HCT116 (cell line): ENCODE measurements around the gene CMC2.

ENCODE experiments used
- CEBPB ChIP-seq: IDR thresholded peaks from 2 replicates; pipeline ENCODE4 v1.6.1; 2012; ENCODE audit warnings: low read depth
- ELF1 ChIP-seq: IDR thresholded peaks from 2 replicates; pipeline ENCODE4 v1.6.1; 2012; ENCODE audit warnings: low read depth, borderline replicate concordance
- JUND ChIP-seq: IDR thresholded peaks from 2 replicates; pipeline ENCODE4 v1.6.1; 2012
- POLR2A ChIP-seq: IDR thresholded peaks from 2 replicates; pipeline ENCODE4 v1.7.0; 2011; ENCODE audit warnings: borderline replicate concordance; ENCODE audit not compliant: insufficient read depth, insufficient read length; ENCODE audit errors: extremely low read depth
- RAD21 ChIP-seq: IDR thresholded peaks from 2 replicates; pipeline ENCODE4 v1.6.1; 2012; ENCODE audit warnings: low read depth, mild to moderate bottlenecking
- YY1 ChIP-seq: IDR thresholded peaks from 2 replicates; pipeline ENCODE4 v1.6.1; 2011; ENCODE audit warnings: low read length, low read depth, moderate library complexity, mild to moderate bottlenecking; ENCODE audit not compliant: insufficient replicate concordance; ENCODE audit errors: extremely low read depth
- TF ChIP-seq, protein P1 (sequence below), 3 experiments: fragments of 200-600 bp in 1 of 3; sonication (generic) in 1 of 3; IDR thresholded peaks in 2 of 3; conservative IDR thresholded peaks in 1 of 3; 2 replicates each; pipeline ENCODE4 v1.5.1; 2012 to 2017; ENCODE audit warnings: low read depth in 2 of 3, low read length in 2 of 3, antibody characterized with exemption in 1 of 3, borderline replicate concordance in 1 of 3, control low read depth in 1 of 3, mild to moderate bottlenecking in 1 of 3, mixed read lengths in 1 of 3, mixed run types in 1 of 3, moderate library complexity in 1 of 3; ENCODE audit not compliant: insufficient read depth in 1 of 3
- TF ChIP-seq, protein P2 (sequence below): IDR thresholded peaks from 2 replicates; pipeline ENCODE4 v1.6.1; 2012
- TF ChIP-seq, protein P3 (sequence below): IDR thresholded peaks from 2 replicates; pipeline ENCODE4 v1.6.1; 2012; ENCODE audit warnings: low read depth

DNA sequence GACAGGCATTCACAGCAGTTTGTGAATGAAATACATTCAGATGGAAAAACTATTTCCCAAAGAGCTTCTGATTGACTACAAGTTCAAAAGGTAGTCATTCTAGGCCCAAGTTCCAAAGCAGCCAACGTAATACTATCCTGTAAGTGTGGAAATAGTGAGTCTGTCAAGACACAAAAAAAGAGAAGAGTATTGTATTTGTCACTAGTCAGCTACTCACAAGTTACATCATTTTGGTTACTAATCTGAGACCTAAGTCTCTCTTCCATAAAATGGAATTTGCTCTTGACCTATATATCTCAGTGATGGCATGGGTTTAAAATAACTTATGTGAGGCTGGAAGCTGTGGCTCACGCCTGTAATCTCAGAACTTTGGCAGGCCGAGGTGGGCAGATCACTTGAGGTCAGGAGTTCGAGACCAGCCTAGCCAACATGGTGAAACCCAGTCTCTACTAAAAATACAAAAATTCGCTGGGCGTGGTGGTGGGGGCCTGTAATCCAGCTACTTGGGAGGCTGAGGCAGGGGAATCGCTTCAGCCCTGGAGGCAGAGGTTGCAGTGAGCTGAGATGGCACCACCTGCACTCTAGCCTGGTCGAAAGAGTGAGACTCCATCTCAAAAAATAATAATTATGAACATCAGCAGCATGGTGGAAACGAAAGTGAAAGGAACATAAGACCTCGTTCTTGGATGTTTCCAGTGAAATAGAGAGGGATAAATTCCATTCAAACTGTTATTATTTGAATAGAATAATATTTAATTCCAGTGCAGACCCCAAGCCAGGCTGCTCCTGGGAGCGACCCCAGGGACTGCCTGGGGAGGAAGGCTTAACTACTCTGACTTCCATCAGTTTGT is 2.9 kb downstream of the CMC2 start:
- TF ChIP-seq JUND = no peak
- TF ChIP-seq YY1 = no peak
- TF ChIP-seq, protein P1, sequence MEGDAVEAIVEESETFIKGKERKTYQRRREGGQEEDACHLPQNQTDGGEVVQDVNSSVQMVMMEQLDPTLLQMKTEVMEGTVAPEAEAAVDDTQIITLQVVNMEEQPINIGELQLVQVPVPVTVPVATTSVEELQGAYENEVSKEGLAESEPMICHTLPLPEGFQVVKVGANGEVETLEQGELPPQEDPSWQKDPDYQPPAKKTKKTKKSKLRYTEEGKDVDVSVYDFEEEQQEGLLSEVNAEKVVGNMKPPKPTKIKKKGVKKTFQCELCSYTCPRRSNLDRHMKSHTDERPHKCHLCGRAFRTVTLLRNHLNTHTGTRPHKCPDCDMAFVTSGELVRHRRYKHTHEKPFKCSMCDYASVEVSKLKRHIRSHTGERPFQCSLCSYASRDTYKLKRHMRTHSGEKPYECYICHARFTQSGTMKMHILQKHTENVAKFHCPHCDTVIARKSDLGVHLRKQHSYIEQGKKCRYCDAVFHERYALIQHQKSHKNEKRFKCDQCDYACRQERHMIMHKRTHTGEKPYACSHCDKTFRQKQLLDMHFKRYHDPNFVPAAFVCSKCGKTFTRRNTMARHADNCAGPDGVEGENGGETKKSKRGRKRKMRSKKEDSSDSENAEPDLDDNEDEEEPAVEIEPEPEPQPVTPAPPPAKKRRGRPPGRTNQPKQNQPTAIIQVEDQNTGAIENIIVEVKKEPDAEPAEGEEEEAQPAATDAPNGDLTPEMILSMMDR (IDR thresholded peaks at IDR 0.05 in 2 of 3, conservative IDR thresholded peaks at IDR 0.05 in 1 of 3; ENCODE audit: borderline replicate concordance in 1 of 3, insufficient read depth in 1 of 3, low read depth in 2 of 3, low read length in 2 of 3) = no peak
- TF ChIP-seq RAD21 = no peak
- TF ChIP-seq, protein P2, sequence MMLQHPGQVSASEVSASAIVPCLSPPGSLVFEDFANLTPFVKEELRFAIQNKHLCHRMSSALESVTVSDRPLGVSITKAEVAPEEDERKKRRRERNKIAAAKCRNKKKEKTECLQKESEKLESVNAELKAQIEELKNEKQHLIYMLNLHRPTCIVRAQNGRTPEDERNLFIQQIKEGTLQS = no peak
- TF ChIP-seq POLR2A = no peak
- no peak for TF ChIP-seq CEBPB
- TF ChIP-seq ELF1 = no peak
- TF ChIP-seq, protein P3, sequence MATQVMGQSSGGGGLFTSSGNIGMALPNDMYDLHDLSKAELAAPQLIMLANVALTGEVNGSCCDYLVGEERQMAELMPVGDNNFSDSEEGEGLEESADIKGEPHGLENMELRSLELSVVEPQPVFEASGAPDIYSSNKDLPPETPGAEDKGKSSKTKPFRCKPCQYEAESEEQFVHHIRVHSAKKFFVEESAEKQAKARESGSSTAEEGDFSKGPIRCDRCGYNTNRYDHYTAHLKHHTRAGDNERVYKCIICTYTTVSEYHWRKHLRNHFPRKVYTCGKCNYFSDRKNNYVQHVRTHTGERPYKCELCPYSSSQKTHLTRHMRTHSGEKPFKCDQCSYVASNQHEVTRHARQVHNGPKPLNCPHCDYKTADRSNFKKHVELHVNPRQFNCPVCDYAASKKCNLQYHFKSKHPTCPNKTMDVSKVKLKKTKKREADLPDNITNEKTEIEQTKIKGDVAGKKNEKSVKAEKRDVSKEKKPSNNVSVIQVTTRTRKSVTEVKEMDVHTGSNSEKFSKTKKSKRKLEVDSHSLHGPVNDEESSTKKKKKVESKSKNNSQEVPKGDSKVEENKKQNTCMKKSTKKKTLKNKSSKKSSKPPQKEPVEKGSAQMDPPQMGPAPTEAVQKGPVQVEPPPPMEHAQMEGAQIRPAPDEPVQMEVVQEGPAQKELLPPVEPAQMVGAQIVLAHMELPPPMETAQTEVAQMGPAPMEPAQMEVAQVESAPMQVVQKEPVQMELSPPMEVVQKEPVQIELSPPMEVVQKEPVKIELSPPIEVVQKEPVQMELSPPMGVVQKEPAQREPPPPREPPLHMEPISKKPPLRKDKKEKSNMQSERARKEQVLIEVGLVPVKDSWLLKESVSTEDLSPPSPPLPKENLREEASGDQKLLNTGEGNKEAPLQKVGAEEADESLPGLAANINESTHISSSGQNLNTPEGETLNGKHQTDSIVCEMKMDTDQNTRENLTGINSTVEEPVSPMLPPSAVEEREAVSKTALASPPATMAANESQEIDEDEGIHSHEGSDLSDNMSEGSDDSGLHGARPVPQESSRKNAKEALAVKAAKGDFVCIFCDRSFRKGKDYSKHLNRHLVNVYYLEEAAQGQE = no peak
